IPS-18a (cell line): Measurements from ENCODE around the gene GOLGA3.
"Not testable (repeated sequence)": the region's sequence is repeated elsewhere in the genome, so short reads cannot be mapped to it uniquely, and the experiment has no call there.

Experiments
- H3K27ac ChIP-seq: one replicate; pipeline ENCODE4 v1.5.1; 2013; ENCODE audit warnings: low read length
- H3K27me3 ChIP-seq: one replicate; pipeline ENCODE4 v1.6.1; 2013; ENCODE audit warnings: mild to moderate bottlenecking, low read length; ENCODE audit not compliant: control insufficient read depth, insufficient read depth
- H3K36me3 ChIP-seq: one replicate; pipeline ENCODE4 v1.6.1; 2013; ENCODE audit warnings: low read depth, low read length; ENCODE audit not compliant: control insufficient read depth
- H3K4me1 ChIP-seq: one replicate; pipeline ENCODE4 v1.6.1; 2013; ENCODE audit warnings: low read depth, low read length; ENCODE audit not compliant: control insufficient read depth
- H3K4me3 ChIP-seq: one replicate; pipeline ENCODE4 v1.5.1; 2013; ENCODE audit warnings: low read length
- H3K9ac ChIP-seq: one replicate; pipeline ENCODE4 v1.6.1; 2013; ENCODE audit warnings: mild to moderate bottlenecking, low read length, moderate library complexity
- H3K9me3 ChIP-seq: one replicate; pipeline ENCODE4 v1.6.1; 2013; ENCODE audit warnings: low read depth, low read length; ENCODE audit not compliant: control insufficient read depth

Gene GOLGA3

DNA sequence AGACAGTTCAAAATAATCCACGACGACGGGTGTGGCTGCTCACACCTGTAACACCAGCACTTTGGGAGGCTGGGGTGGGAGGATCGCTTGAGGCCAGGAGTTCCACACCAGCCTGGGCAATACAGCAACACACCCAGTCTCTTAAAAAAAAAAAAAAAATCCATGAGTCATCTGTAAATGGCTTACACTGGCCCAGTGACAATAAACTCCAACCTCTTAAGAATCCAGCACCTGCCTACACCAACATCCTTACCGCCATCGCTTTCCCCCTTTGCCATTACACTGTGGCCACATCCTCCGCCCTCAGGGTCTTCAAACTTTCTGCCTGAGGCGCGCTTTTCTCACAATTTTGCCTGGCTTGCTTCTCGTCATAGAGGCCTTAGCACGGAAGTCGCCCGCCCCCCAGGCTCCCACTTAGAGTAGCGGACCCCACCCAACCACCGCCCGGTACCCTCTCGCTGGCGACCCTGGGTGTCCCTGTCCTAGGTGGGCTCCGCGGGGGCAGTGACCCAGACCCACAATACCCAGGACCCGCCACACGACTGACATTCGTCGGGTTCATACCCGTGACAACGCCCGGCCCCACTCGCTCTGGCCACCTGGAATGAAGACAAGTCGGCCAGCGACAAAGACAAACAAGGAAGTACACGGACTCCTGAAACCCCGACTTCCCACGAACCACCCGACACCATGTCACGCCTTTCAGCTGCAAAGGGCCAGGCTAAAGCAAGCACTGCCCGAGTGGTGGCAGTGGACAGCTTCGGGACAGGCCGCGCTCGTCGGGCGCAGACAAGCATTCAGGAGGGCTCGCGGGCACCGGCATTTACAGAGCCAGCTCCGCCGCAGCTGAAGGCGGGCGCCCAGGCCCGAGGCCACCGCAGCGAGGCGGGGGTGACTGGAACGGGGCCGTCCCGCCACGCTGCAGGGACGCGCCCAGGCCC, 636 bp downstream of the GOLGA3 start:
- Histone ChIP-seq H3K36me3 (peaks cover 20% of the 10 kb centered on the region), H3K27ac (no peak overlapping the region), H3K4me1 (peaks cover 5% of the 10 kb centered on the region), H3K27me3 (peaks cover 3% of the 10 kb centered on the region), H3K4me3 (peak overlapping the region; percentile 90), H3K9me3 (no peaks in the 10 kb centered on the region), H3K9ac (peak overlapping the region; percentile 89)

DNA sequence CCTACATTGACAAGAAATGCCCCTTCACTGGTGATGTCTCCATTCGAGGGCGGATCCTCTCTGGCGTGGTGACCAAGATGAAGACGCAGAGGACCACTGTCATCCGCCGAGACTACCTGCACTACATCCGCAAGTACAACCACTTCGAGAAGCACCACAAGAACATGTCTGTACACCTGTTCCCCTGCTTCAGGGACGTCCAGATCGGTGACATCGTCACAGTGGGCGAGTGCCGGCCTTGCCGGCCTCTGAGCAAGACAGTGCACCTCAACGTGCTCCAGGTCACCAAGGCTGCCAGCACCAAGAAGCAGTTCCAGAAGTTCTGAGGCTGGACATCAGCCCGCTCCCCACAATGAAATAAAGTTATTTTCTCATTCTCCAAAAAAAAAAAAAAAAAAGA, 2.8 kb downstream of the GOLGA3 start:
- H3K36me3 ChIP-seq: peaks cover 25% of the 10 kb centered on the region
- peaks cover 5% of the 10 kb centered on the region for H3K4me1 ChIP-seq
- H3K9me3 ChIP-seq: no peaks in the 10 kb centered on the region
- no peak overlapping the region for H3K9ac ChIP-seq
- H3K27me3 ChIP-seq: peaks cover 3% of the 10 kb centered on the region
- H3K27ac ChIP-seq: no peak overlapping the region
- H3K4me3 ChIP-seq: no peak overlapping the region

DNA sequence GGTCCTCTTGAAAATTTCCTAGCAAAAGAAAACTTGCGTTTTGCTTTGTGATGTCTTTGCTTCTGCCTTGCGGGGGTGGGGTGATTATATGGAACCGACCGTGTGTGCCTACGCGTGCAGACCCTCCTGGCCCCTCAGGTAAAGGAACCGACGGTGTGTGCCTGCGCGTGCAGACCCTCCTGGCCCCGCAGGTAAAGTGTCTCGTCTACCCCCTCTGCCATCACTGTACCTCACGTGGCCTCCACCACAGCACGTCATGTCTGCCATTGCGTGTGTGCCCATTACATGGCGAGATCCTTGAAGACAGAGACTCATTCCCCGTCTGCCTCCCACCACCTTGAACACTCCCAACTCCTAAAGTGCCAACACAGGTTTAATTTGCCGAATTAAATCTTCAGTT, 3.6 kb downstream of the GOLGA3 start:
- no peak overlapping the region for H3K27ac ChIP-seq
- H3K4me3 ChIP-seq: no peak overlapping the region
- no peak overlapping the region for H3K9ac ChIP-seq
- peaks cover 3% of the 10 kb centered on the region for H3K27me3 ChIP-seq
- H3K4me1 ChIP-seq: peaks cover 5% of the 10 kb centered on the region
- no peaks in the 10 kb centered on the region for H3K9me3 ChIP-seq
- H3K36me3 ChIP-seq: peaks cover 31% of the 10 kb centered on the region

DNA sequence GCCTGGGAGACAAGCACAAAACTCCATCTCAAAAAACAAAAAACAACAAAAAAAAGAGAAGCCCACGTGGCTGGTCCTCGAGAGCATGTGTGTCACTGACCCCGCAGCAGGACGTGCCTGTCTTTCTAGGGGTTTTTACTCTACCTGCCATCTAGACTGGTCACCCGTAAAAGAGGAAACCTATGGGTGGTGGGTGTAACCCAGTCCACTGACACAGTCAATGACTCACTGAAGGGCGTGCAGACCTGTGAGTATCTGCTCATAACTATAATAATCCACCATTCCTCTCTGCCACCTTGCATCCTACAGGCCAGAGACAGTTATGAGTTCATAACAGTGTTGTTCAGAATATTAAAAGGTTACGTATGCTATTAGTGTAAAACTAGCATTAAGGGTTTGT, 4.6 kb downstream of the GOLGA3 start:
- no peak overlapping the region for H3K4me3 ChIP-seq
- H3K9me3 ChIP-seq: no peaks in the 10 kb centered on the region
- no peak overlapping the region for H3K27ac ChIP-seq
- H3K36me3 ChIP-seq: peaks cover 37% of the 10 kb centered on the region
- peaks cover 5% of the 10 kb centered on the region for H3K4me1 ChIP-seq
- no peaks in the 10 kb centered on the region for H3K27me3 ChIP-seq
- H3K9ac ChIP-seq: no peak overlapping the region

DNA sequence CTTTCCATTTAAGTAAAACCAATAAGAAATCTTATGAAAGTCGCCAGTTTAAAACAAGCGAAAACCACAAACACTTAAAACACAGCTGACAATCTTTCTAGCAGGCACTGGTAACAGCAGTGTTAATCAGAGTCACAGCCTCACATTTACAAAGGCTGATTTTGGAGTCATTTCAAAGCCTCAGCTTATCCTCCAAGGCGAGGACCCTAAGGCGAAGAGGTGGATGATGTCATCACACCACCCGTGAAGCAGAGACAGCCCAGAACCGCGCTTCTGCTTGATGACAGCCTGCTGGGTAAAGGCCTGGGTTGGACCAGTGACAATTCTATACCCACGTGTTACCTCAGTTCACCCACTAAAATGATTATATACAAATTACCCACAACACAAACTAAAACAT, 10.1 kb downstream of the GOLGA3 start:
- Histone ChIP-seq H3K4me3 (no peak overlapping the region), H3K9ac (no peak overlapping the region), H3K27me3 (no peaks in the 10 kb centered on the region), H3K9me3 (no peaks in the 10 kb centered on the region), H3K27ac (no peak overlapping the region), H3K36me3 (peaks cover 56% of the 10 kb centered on the region), H3K4me1 (no peaks in the 10 kb centered on the region)

DNA sequence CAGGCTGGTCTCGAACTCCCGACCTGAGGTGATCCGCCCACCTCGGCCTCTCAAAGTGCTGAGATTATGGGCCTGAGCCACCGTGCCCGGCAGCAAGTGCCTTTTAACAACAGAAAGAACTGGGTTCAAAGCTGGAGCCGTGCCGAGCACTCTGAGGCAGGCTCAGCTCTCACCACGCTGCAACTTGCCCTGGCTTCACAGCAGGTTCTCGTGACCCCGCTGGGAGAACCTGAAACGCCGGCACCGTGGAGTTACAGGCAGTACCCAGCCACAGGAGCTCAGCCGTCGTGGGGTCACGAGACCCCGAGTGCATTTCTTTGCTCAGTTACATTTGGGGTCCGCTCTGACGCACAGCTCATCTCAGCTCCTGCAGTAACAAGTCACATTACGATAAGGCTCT, 14.4 kb downstream of the GOLGA3 start:
- Histone ChIP-seq H3K4me1 (no peaks in the 10 kb centered on the region), H3K27me3 (no peaks in the 10 kb centered on the region), H3K27ac (no peak overlapping the region), H3K4me3 (no peak overlapping the region), H3K9me3 (no peaks in the 10 kb centered on the region), H3K9ac (no peak overlapping the region), H3K36me3 (peaks cover 54% of the 10 kb centered on the region)

DNA sequence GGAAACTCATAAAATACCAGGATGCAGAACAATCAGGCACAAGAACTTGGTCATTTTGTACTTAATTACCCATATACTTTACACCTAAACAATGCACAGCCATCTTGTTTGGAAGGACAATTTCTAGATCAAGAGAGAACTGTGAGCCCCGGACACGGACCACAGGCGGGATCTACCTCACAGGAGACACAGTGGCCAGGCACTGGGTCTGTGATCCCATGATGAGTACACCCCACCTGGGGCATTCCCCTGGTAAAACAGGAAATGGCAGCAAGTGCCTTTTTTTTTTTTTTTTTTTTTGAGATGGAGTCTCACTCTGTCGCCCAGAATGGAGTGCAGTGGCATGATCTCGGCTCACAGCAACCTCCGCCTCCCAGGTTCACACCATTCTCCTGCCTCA, 15.2 kb downstream of the GOLGA3 start:
- peaks cover 49% of the 10 kb centered on the region for H3K36me3 ChIP-seq
- no peak overlapping the region for H3K9ac ChIP-seq
- no peak overlapping the region for H3K27ac ChIP-seq

DNA sequence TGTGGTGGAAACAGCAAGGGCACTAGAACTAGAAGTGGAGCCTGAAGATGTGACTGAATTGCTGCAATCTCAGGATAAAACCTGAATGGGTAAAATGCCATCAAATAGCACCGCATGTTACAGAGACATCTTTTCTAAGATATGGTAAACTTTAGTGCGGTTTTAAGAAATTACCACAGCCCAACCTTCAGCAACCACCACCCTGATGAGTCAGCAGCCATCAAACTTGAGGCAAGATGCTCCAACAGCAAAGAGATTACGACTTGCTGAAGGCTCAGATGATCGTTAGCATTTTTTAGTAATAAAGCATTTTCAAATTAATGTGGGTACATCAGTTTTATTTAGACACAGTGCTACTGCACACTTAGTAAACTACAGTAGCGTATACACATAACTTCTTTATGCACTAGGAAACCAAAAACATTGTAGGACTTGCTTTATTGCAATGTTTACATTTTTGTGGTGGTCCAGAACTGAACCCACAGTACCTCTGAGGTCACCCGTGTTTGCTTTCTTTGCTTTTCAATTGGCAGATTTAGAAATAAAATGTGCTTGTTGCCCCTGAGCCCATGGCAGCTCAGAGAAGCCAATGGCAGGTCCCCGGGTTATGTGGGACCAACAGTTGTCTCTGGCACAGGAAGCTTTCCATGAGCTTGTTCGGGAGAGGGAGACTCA, 15.9 kb downstream of the GOLGA3 start:
- Histone ChIP-seq H3K27me3 (no peaks in the 10 kb centered on the region), H3K4me3 (no peak overlapping the region), H3K9ac (no peak overlapping the region), H3K4me1 (no peaks in the 10 kb centered on the region), H3K9me3 (no peaks in the 10 kb centered on the region), H3K27ac (no peak overlapping the region), H3K36me3 (peaks cover 49% of the 10 kb centered on the region)

More for the DNA sequence above, 15.2 kb downstream of the GOLGA3 start:
- H3K27me3 ChIP-seq: no peaks in the 10 kb centered on the region
- H3K4me1 ChIP-seq: no peaks in the 10 kb centered on the region
- no peaks in the 10 kb centered on the region for H3K9me3 ChIP-seq
- no peak overlapping the region for H3K4me3 ChIP-seq

DNA sequence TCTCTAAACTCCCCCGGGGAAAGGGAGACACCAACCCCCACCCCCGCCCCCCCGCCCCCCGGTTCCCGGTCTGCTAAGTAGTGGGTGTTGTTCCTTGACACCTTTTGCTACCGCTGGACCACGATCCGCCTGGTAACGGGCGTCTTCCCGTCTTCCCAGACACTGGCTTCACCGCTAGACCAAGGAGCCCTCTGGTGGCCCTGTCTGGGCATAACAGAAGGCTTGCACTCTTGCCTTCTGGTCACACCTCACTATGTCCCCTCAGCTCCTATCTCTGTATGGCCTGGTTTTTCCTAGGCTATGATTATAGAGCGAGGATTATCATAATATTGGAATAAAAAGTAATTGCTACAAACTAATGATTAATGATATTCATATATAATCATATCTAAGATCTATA, 19.3 kb downstream of the GOLGA3 start:
- H3K4me1 ChIP-seq, H3K9me3 ChIP-seq, H3K27ac ChIP-seq, H3K27me3 ChIP-seq, H3K4me3 ChIP-seq, H3K9ac ChIP-seq: not testable (repeated sequence)
- H3K36me3 ChIP-seq: peaks cover 43% of the 10 kb centered on the region

DNA sequence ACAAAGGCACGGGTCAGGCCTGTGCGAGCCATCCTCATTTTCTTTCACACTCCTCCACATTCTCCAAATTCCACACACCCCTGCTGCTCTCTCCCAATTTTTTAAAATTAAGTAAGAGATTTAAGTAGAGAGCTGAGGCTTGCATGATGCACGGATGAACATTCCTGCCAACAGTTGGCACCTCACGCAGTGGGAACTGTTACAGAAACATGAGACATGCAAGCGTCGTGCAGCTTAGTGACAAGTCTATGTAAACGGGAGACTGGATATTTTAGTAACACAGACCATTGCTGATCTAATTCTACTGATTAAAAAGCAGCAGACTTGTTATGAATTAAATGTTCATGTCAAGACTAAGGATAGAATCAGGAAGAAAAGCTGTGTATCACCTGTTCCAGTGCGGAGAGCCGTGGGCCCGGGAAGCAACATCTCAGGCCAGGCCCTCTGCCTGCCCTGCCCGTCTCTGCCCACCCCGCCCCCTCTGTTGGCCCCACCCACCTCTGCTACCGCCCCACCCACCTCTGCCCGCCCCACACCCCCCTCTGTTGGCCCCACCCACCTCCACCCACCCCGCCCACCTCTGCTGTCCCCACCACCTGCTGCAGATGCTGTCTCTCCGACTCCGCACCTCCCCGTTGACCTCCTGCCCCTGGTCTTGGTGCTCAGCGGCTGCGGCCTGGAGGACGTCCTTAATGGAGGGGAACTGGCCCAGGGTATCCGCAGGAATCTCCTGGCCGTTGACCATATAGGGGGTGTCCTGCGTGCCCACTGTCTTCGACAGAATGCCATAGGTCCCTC, 21.2 kb downstream of the GOLGA3 start:
- Histone ChIP-seq H3K9ac (no peak overlapping the region), H3K27me3 (no peaks in the 10 kb centered on the region), H3K36me3 (peaks cover 37% of the 10 kb centered on the region), H3K4me1 (no peaks in the 10 kb centered on the region), H3K4me3 (no peak overlapping the region), H3K9me3 (no peaks in the 10 kb centered on the region), H3K27ac (no peak overlapping the region)

DNA sequence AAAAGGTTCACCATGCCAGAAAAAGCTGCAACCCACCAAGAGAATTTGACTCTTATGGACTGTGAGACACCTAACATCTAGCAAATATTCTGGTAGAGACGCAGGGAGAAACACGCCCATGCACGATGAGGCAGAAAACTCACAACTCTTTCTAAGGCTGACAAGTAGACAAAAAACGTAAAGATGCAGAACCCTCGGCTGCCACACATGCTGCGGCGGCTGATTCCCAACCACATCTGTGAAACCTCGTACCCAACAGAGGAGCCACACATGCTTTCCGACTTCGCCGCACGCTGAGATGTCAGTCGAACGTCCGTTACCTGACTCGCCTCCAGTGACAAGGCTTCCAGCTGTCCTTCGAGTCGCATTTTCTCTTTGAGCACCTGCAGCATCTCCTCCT, 21.8 kb downstream of the GOLGA3 start:
- Histone ChIP-seq H3K9ac (no peak overlapping the region), H3K27me3 (no peaks in the 10 kb centered on the region), H3K4me3 (no peak overlapping the region), H3K9me3 (no peaks in the 10 kb centered on the region), H3K4me1 (no peaks in the 10 kb centered on the region), H3K27ac (no peak overlapping the region), H3K36me3 (peaks cover 34% of the 10 kb centered on the region)
